A549 (cell line): Measurements from ENCODE around the gene UBASH3B. TPM values are rescaled to one million over a fixed set of nuclear protein-coding genes. Genes with fewer than 3 reads are reported as not detected.

ENCODE experiments used
- ATAC-seq, 2 experiments: fragments of 200-7000 bp in 1 of 2; fragments of >200 bp in 1 of 2; cut with Nextera tagmentation in 1 of 2; cut with Tn5 transposase in 1 of 2; 3 replicates each; pipeline versions ENCODE4 v1.8.0 to v1.9.1; 2018 to 2020; ENCODE audit warnings: mild to moderate bottlenecking in 1 of 2, moderate library complexity in 1 of 2
- CTCF ChIA-PET: fragments of 300-600 bp; sonication (Branson Sonifier 250); formaldehyde crosslinking; extraction: SDS; loops from one replicate; lab custom pipeline; 2021; ENCODE audit warnings: antibody characterized with exemption, inconsistent platforms; lab: Yijun Ruan, JAX
- POLR2A ChIA-PET: fragments of 350-600 bp; formaldehyde crosslinking; extraction: SDS; loops from one replicate; lab custom pipeline; 2021; ENCODE audit warnings: antibody characterized with exemption, inconsistent platforms; lab: Yijun Ruan, JAX
- DNase-seq, 2 experiments: peaks; one replicate each; pipeline versions ENCODE4 v3.0.0 to v3.0.0-alpha.2; 2011 to 2016; ENCODE audit warnings: low read depth in 1 of 2, low spot score in 1 of 2
- FAIRE-seq: peaks from 2 replicates; lab custom pipeline; 2011; peaks lifted over from hg19 to GRCh38; lab: Jason Lieb, UNC
- H3K27ac ChIP-seq, 2 experiments: fragments of >200 bp; sonication (Bioruptor Twin); formaldehyde crosslinking; 3 replicates each; pipeline ENCODE4 v1.5.1; 2016 to 2017
- H3K4me1 ChIP-seq: fragments of >200 bp; sonication (Bioruptor Twin); formaldehyde crosslinking; 3 replicates; pipeline ENCODE4 v1.6.1; 2016
- H3K4me2 ChIP-seq: fragments of >200 bp; sonication (Bioruptor Twin); formaldehyde crosslinking; 3 replicates; pipeline ENCODE4 v1.6.1; 2016
- H3K4me3 ChIP-seq: fragments of >200 bp; sonication (Bioruptor Twin); formaldehyde crosslinking; 3 replicates; pipeline ENCODE4 v1.5.1; 2016
- H3K9me3 ChIP-seq: fragments of >200 bp; sonication (Bioruptor Twin); formaldehyde crosslinking; 3 replicates; pipeline ENCODE4 v1.6.1; 2016
- CBX8 ChIP-seq: fragments of 200-600 bp; sonication (generic); IDR thresholded peaks from 2 replicates; pipeline ENCODE4 v1.6.1; 2016
- CEBPB ChIP-seq, 2 experiments: fragments of >200 bp in 1 of 2; sonication (Bioruptor Twin) in 1 of 2; formaldehyde crosslinking in 1 of 2; IDR thresholded peaks; 2 replicates each; pipeline ENCODE4 v1.6.1; 2012 to 2016
- CTCF ChIP-seq: fragments of >200 bp; sonication (Bioruptor Twin); formaldehyde crosslinking; IDR thresholded peaks from 3 replicates; pipeline ENCODE4 v1.5.1; 2016
- EHF ChIP-seq: fragments of 250-450 bp; sonication (Bioruptor Pico); IDR thresholded peaks from 2 replicates; pipeline ENCODE4 v1.5.0; 2020; ENCODE audit warnings: mild to moderate bottlenecking
- FOXS1 ChIP-seq: fragments of 250-450 bp; sonication (Bioruptor Pico); IDR thresholded peaks from 2 replicates; pipeline ENCODE4 v1.5.0; 2020; ENCODE audit warnings: mild to moderate bottlenecking, moderate library complexity
- HDAC2 ChIP-seq: fragments of 200-600 bp; sonication (generic); IDR thresholded peaks from 2 replicates; pipeline ENCODE4 v1.6.1; 2016
- HES2 ChIP-seq: fragments of >200 bp; sonication (Bioruptor Twin); formaldehyde crosslinking; IDR thresholded peaks from 2 replicates; pipeline ENCODE4 v1.6.1; 2016
- HMGXB4 ChIP-seq: fragments of 250-450 bp; sonication (Bioruptor Pico); IDR thresholded peaks from 2 replicates; pipeline ENCODE4 v1.5.0; 2021; ENCODE audit warnings: mild to moderate bottlenecking, moderate library complexity, borderline replicate concordance
- HOXB13 ChIP-seq: fragments of 250-450 bp; sonication (Bioruptor Pico); IDR thresholded peaks from 2 replicates; pipeline ENCODE4 v1.5.0; 2020; ENCODE audit warnings: low read depth, mild to moderate bottlenecking, moderate library complexity
- HOXB5 ChIP-seq: fragments of 250-450 bp; sonication (Bioruptor Pico); IDR thresholded peaks from 2 replicates; pipeline ENCODE4 v1.5.0; 2020; ENCODE audit warnings: mild to moderate bottlenecking, moderate library complexity
- JUNB ChIP-seq: fragments of >200 bp; sonication (Bioruptor Twin); formaldehyde crosslinking; IDR thresholded peaks from 2 replicates; pipeline ENCODE4 v1.6.1; 2016
- KDM5A ChIP-seq: fragments of 200-600 bp; sonication (generic); IDR thresholded peaks from 2 replicates; pipeline ENCODE4 v1.6.1; 2016; ENCODE audit warnings: antibody characterized with exemption, mild to moderate bottlenecking
- MAFK ChIP-seq: fragments of 450-650 bp; IDR thresholded peaks from 2 replicates; pipeline ENCODE4 v1.6.1; 2014; ENCODE audit not compliant: partially characterized antibody
- MYC ChIP-seq: IDR thresholded peaks from 2 replicates; pipeline ENCODE4 v1.6.1; 2012; ENCODE audit warnings: mild to moderate bottlenecking, inconsistent platforms, low read length, improper control_type of control experiment, borderline replicate concordance
- NR3C1 ChIP-seq: fragments of >200 bp; sonication (Bioruptor Twin); formaldehyde crosslinking; IDR thresholded peaks from 3 replicates; pipeline ENCODE4 v1.6.1; 2017
- POLR2AphosphoS2 ChIP-seq: conservative IDR thresholded peaks from 2 replicates; pipeline ENCODE4 v1.6.1; 2012; ENCODE audit warnings: low read length, improper control_type of control experiment, inconsistent platforms
- RAD21 ChIP-seq, 2 experiments: fragments of >200 bp in 1 of 2; sonication (Bioruptor Twin) in 1 of 2; formaldehyde crosslinking in 1 of 2; IDR thresholded peaks in 1 of 2; conservative IDR thresholded peaks in 1 of 2; 2 replicates in 1 of 2; 3 replicates in 1 of 2; pipeline ENCODE4 v1.6.1; 2012 to 2018; ENCODE audit warnings: inconsistent platforms in 1 of 2
- RCOR1 ChIP-seq: fragments of 150-350 bp; IDR thresholded peaks from 2 replicates; pipeline ENCODE4 v1.6.1; 2014; ENCODE audit warnings: antibody characterized with exemption, low read length, low read depth
- REST ChIP-seq: fragments of 200-600 bp; sonication (generic); IDR thresholded peaks from 2 replicates; pipeline ENCODE4 v1.6.1; 2016; ENCODE audit warnings: antibody characterized with exemption, mild to moderate bottlenecking, moderate library complexity
- SREBF2 ChIP-seq: fragments of 450-650 bp; IDR thresholded peaks from 2 replicates; pipeline ENCODE4 v1.6.1; 2014; ENCODE audit warnings: mild to moderate bottlenecking, moderate library complexity
- TP53 ChIP-seq: fragments of 250-450 bp; sonication (Bioruptor Pico); IDR thresholded peaks from 2 replicates; pipeline ENCODE4 v1.5.0; 2021; ENCODE audit warnings: mild to moderate bottlenecking, moderate library complexity
- USF2 ChIP-seq: fragments of 450-650 bp; IDR thresholded peaks from 2 replicates; pipeline ENCODE4 v1.6.1; 2014; ENCODE audit warnings: antibody characterized with exemption
- WGBS: methylation state at CpG from one replicate; pipeline ENCODE4 v1.1.6; 2017; ENCODE audit errors: missing lambda C conversion rate; 5-methylcytosine and 5-hydroxymethylcytosine counted together
- polyA plus RNA-seq, 4 experiments: library from polyadenylated mRNA; depleted of rRNA in 3 of 4; stranded (reverse); fragments of >200 nt; fragmentation: RNase III in 1 of 4; extraction: RNeasy Plus Mini Kit Qiagen cat#74134 plus additional on column Dnase treatment in 1 of 4; gene quantifications; 2 replicates in 3 of 4; 3 replicates in 1 of 4; pipeline ENCODE4 v1.2.3, GENCODE V29; 2011 to 2017

UBASH3B gene
- polyA plus RNA-seq, 2 of the 4 experiments (the other 2 are of a cell fraction) = 33.4 to 43.0 TPM

- ATAC-seq (no peak), DNase-seq (no peak), FAIRE-seq (no peak)
- Histone ChIP-seq H3K27ac (peak overlapping the region in 1 of 2 experiments; percentile 75; a peak in 3 of 6 replicates), H3K4me3 (no peak overlapping the region), H3K4me1 (peaks cover 57% of the 10 kb centered on the region), H3K9me3 (no peaks in the 10 kb centered on the region), H3K4me2 (no peak overlapping the region; the same call in 2 of the 3 replicates)
- WGBS = 91% methylated on average over 4 of the region's 4 CpGs
- TF ChIP-seq CTCF (no peak), USF2 (no peak), NR3C1 (no peak), EHF (CRISPR knock-in tag) (no peak), HDAC2 (no peak), SREBF2 (no peak), RCOR1 (no peak), KDM5A (no peak), POLR2AphosphoS2 (no peak), HES2 (no peak), MYC (no peak), FOXS1 (no peak), RAD21 (conservative IDR thresholded peaks at IDR 0.05 in 1 of 2, IDR thresholded peaks at IDR 0.05 in 1 of 2) (no peak)
- CTCF ChIA-PET = no interaction called here
- POLR2A ChIA-PET = no interaction called here
These were observed 67.6 kb downstream of the UBASH3B start for GRCh38 chr11:122723106-122723505.

- no peak for ATAC-seq
- WGBS = 83% methylated on average over 2 of the region's 3 CpGs
- TF ChIP-seq CBX8 = no peak
- TF ChIP-seq HMGXB4 (CRISPR knock-in tag) = no peak
- no peak for TF ChIP-seq HOXB5
- no peak for TF ChIP-seq POLR2AphosphoS2
- TF ChIP-seq CEBPB (IDR thresholded peaks at IDR 0.05) = no peak
- TF ChIP-seq MAFK = no peak
- no peak for TF ChIP-seq REST
- TF ChIP-seq JUNB = no peak
- no peak for TF ChIP-seq EHF (CRISPR knock-in tag)
- TF ChIP-seq HOXB13 = no peak
- TF ChIP-seq TP53 (CRISPR knock-in tag) = no peak
- TF ChIP-seq, all 56 proteins: peak for 0
- FAIRE-seq (no peak), DNase-seq (no peak)
- peaks cover 59% of the 10 kb centered on the region for H3K4me1 ChIP-seq
- H3K9me3 ChIP-seq = no peaks in the 10 kb centered on the region
- peak overlapping the region in 1 of 2 experiments; percentile 75; a peak in 2 of 6 replicates for H3K27ac ChIP-seq
- H3K4me3 ChIP-seq = no peak overlapping the region
- ChIA-PET CTCF (interaction anchor here (0.8 kb wide), 1 partner anchor 11 kb away, joined by 3 read pairs; no protein-coding TSS in a partner anchor), POLR2A (no interaction called here)
- H3K4me2 ChIP-seq = no peak overlapping the region
These were observed 68.1 kb downstream of the UBASH3B start for GRCh38 chr11:122723576-122723975.
